IgD-negative memory B cell (primary cell): ENCODE data around the gene ADAMTS17. TPM values are rescaled to one million over a fixed set of nuclear protein-coding genes. Genes with fewer than 3 reads are reported as not detected.

Experiments used
- H3K27ac Mint-ChIP-seq, 3 donors: one replicate each; pipeline ENCODE4 v1.8.0; 2020 to 2022; ENCODE audit warnings: mild to moderate bottlenecking in 3 of 3, mixed read lengths in 3 of 3, moderate library complexity in 1 of 3
- H3K27me3 Mint-ChIP-seq: one replicate; pipeline ENCODE4 v1.8.0; 2021; ENCODE audit warnings: mixed read lengths
- H3K36me3 Mint-ChIP-seq: one replicate; pipeline ENCODE4 v1.8.0; 2020; ENCODE audit warnings: mild to moderate bottlenecking, mixed read lengths
- H3K4me1 Mint-ChIP-seq, 3 donors: one replicate each; pipeline ENCODE4 v1.8.0; 2020 to 2022; ENCODE audit warnings: mixed read lengths in 3 of 3, mild to moderate bottlenecking in 1 of 3
- H3K4me3 Mint-ChIP-seq, 4 donors: one replicate each; pipeline ENCODE4 v1.8.0; 2020 to 2022; ENCODE audit warnings: mild to moderate bottlenecking in 4 of 4, mixed read lengths in 4 of 4, moderate library complexity in 3 of 4
- H3K9me3 Mint-ChIP-seq, 3 donors: one replicate each; pipeline ENCODE4 v1.8.0; 2020 to 2021; ENCODE audit warnings: mixed read lengths in 3 of 3, mild to moderate bottlenecking in 1 of 3
- polyA plus RNA-seq: library from polyadenylated mRNA; unstranded; fragments of 300-500 nt; fragmentation: Illumina TruSeq; gene quantifications from one replicate; pipeline ENCODE4 v1.2.3, GENCODE V29; 2021

ADAMTS17 gene
- polyA plus RNA-seq, 1 donor from 2014 or later = not detected

- no peak overlapping the region for H3K4me3 Mint-ChIP-seq
- no peaks in the 10 kb centered on the region for H3K36me3 Mint-ChIP-seq
- H3K9me3 Mint-ChIP-seq = peaks cover 4 to 9% (median 4%) of the 10 kb centered on the region in 3 donors
- peaks cover 6% of the 10 kb centered on the region for H3K27me3 Mint-ChIP-seq
- H3K4me1 Mint-ChIP-seq = no peaks in the 10 kb centered on the region
- no peak overlapping the region for H3K27ac Mint-ChIP-seq
Measured at GRCh38 chr15:100022391-100022790, 319.4 kb downstream of the ADAMTS17 start.

GRCh38 chr15:100021653-100022052 lies 320.1 kb downstream of the ADAMTS17 start:
- H3K36me3 Mint-ChIP-seq = no peaks in the 10 kb centered on the region
- H3K9me3 Mint-ChIP-seq = peaks cover 4 to 6% (median 5%) of the 10 kb centered on the region in 3 donors
- no peak overlapping the region for H3K27ac Mint-ChIP-seq
- H3K27me3 Mint-ChIP-seq = peaks cover 6% of the 10 kb centered on the region
- no peak overlapping the region for H3K4me3 Mint-ChIP-seq
- no peaks in the 10 kb centered on the region for H3K4me1 Mint-ChIP-seq

- peaks cover 4 to 6% (median 5%) of the 10 kb centered on the region in 3 donors for H3K9me3 Mint-ChIP-seq
- H3K27me3 Mint-ChIP-seq = peaks cover 6% of the 10 kb centered on the region
- no peak overlapping the region for H3K4me3 Mint-ChIP-seq
- no peak overlapping the region for H3K27ac Mint-ChIP-seq
- no peaks in the 10 kb centered on the region for H3K4me1 Mint-ChIP-seq
- no peaks in the 10 kb centered on the region for H3K36me3 Mint-ChIP-seq
Measured at GRCh38 chr15:100020614-100021013, 321.2 kb downstream of the ADAMTS17 start.

- H3K9me3 Mint-ChIP-seq = peaks cover 4 to 6% (median 5%) of the 10 kb centered on the region in 3 donors
- H3K4me3 Mint-ChIP-seq = no peak overlapping the region
- no peaks in the 10 kb centered on the region for H3K36me3 Mint-ChIP-seq
- peaks cover 6% of the 10 kb centered on the region for H3K27me3 Mint-ChIP-seq
- H3K27ac Mint-ChIP-seq = no peak overlapping the region
- no peaks in the 10 kb centered on the region for H3K4me1 Mint-ChIP-seq
Measured at GRCh38 chr15:100020189-100020588, 321.6 kb downstream of the ADAMTS17 start.

DNA sequence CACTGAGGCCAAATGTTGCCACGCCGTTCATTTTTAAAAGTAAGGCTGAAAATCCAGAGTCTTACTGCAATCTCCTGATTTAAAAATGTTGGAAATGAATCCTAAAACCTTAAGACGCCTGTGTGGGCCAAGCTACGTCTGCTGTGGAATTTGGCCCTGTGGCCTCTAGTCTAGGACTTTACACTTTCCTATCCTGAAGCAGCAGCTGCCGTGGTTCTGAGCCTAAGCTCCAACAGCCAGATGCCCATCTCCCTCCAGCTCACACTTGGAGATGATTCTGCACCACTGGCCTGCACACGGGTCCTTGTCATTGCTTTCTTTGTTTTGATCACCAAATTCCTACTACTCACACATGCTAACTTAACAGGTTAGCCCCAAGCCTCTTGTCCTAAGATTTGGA lies 322.2 kb downstream of the ADAMTS17 start:
- Mint-ChIP-seq H3K4me1 (no peaks in the 10 kb centered on the region), H3K27me3 (peaks cover 6% of the 10 kb centered on the region)

GRCh38 chr15:100018191-100018590 lies 323.6 kb downstream of the ADAMTS17 start:
- Mint-ChIP-seq H3K27ac (no peak overlapping the region), H3K36me3 (no peaks in the 10 kb centered on the region), H3K4me1 (no peaks in the 10 kb centered on the region), H3K9me3 (peaks cover 3 to 8% (median 4%) of the 10 kb centered on the region in 3 donors), H3K27me3 (peaks cover 6% of the 10 kb centered on the region), H3K4me3 (no peak overlapping the region)

More for the DNA sequence above, 322.2 kb downstream of the ADAMTS17 start:
- no peaks in the 10 kb centered on the region for H3K36me3 Mint-ChIP-seq
- no peak overlapping the region for H3K4me3 Mint-ChIP-seq
- no peak overlapping the region for H3K27ac Mint-ChIP-seq
- H3K9me3 Mint-ChIP-seq = peaks cover 4 to 8% (median 6%) of the 10 kb centered on the region in 3 donors

GRCh38 chr15:100017140-100017539 lies 324.6 kb downstream of the ADAMTS17 start:
- no peak overlapping the region for H3K27ac Mint-ChIP-seq
- peaks cover 5% of the 10 kb centered on the region for H3K27me3 Mint-ChIP-seq
- H3K9me3 Mint-ChIP-seq = peaks cover 3 to 8% (median 4%) of the 10 kb centered on the region in 3 donors
- no peak overlapping the region for H3K4me3 Mint-ChIP-seq
- H3K36me3 Mint-ChIP-seq = no peaks in the 10 kb centered on the region
- no peaks in the 10 kb centered on the region for H3K4me1 Mint-ChIP-seq

DNA sequence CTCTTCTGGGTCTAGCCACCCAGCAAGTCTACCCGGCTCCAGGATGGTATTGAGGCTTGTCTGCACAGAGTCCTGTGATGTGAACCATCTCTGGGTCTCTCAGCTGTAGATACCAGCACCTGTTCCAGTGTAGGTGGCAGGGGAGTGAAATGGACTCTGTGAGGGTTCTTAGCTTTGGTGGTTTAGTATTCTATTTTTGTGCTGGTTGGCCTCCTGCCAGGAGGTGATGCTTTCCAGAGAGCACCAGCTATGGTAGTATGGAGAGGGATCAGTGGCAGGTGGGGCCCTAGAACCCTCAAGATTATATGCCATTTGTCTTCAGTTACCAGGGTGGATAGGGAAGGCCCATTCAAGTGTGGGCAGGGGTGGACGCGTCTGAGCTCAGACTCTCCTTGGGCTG lies 325.1 kb downstream of the ADAMTS17 start:
- peak overlapping the region in 1 of 4 donors; percentile 36 for H3K4me3 Mint-ChIP-seq
- peaks cover 3 to 11% (median 4%) of the 10 kb centered on the region in 3 donors for H3K9me3 Mint-ChIP-seq
- H3K4me1 Mint-ChIP-seq = no peaks in the 10 kb centered on the region
- H3K36me3 Mint-ChIP-seq = no peaks in the 10 kb centered on the region
- H3K27me3 Mint-ChIP-seq = peaks cover 2% of the 10 kb centered on the region
- H3K27ac Mint-ChIP-seq = no peak overlapping the region

DNA sequence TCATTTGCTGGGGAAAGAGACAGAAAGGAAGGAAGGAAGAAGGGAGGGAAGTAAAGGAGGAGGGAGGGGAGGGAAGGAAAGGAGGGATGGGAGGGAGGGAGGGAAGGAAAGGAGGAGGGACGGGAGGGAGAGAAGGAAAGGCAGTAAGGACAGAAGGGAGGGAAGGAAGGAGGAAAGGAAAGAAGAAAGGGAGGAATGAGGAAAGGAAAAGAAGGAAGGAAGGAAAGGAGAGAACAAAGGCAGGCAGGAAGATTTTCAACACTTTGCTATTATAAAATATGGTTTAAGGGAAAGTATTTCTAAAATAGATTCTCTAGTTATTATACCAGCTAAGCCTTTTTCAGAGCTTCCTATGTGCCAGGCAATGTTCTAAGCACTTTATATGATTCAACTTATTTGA lies 330.5 kb downstream of the ADAMTS17 start:
- no peaks in the 10 kb centered on the region for H3K4me1 Mint-ChIP-seq
- H3K27ac Mint-ChIP-seq = no peak overlapping the region
- H3K9me3 Mint-ChIP-seq = peaks cover 0 to 9% (median 4%) of the 10 kb centered on the region in 3 donors
- no peaks in the 10 kb centered on the region for H3K27me3 Mint-ChIP-seq
- H3K36me3 Mint-ChIP-seq = peaks cover 2% of the 10 kb centered on the region
- no peak overlapping the region for H3K4me3 Mint-ChIP-seq

- peaks cover 2% of the 10 kb centered on the region for H3K36me3 Mint-ChIP-seq
- H3K27me3 Mint-ChIP-seq = peaks cover 1% of the 10 kb centered on the region
- peaks cover 0 to 6% (median 6%) of the 10 kb centered on the region in 3 donors for H3K9me3 Mint-ChIP-seq
- no peak overlapping the region for H3K27ac Mint-ChIP-seq
- H3K4me1 Mint-ChIP-seq = no peaks in the 10 kb centered on the region
- H3K4me3 Mint-ChIP-seq = no peak overlapping the region
Measured at GRCh38 chr15:100009372-100009771, 332.4 kb downstream of the ADAMTS17 start.

- no peak overlapping the region for H3K27ac Mint-ChIP-seq
- H3K27me3 Mint-ChIP-seq = peaks cover 1% of the 10 kb centered on the region
- H3K4me3 Mint-ChIP-seq = no peak overlapping the region
- no peaks in the 10 kb centered on the region for H3K4me1 Mint-ChIP-seq
- H3K36me3 Mint-ChIP-seq = peaks cover 2% of the 10 kb centered on the region
- peaks cover 5 to 6% (median 6%) of the 10 kb centered on the region in 3 donors for H3K9me3 Mint-ChIP-seq
Measured at GRCh38 chr15:100008258-100008657, 333.5 kb downstream of the ADAMTS17 start.

- Mint-ChIP-seq H3K4me1 (no peaks in the 10 kb centered on the region), H3K9me3 (peaks cover 5 to 6% (median 6%) of the 10 kb centered on the region in 3 donors), H3K36me3 (peaks cover 2% of the 10 kb centered on the region), H3K27me3 (peaks cover 1% of the 10 kb centered on the region), H3K27ac (no peak overlapping the region), H3K4me3 (peak overlapping the region in 1 of 4 donors; percentile 22)
Measured at GRCh38 chr15:100007609-100008008, 334.2 kb downstream of the ADAMTS17 start.

- no peaks in the 10 kb centered on the region for H3K4me1 Mint-ChIP-seq
- H3K36me3 Mint-ChIP-seq = peaks cover 2% of the 10 kb centered on the region
- no peak overlapping the region for H3K4me3 Mint-ChIP-seq
- H3K9me3 Mint-ChIP-seq = peaks cover under 1 to 6% (median 5%) of the 10 kb centered on the region in 3 donors
- peaks cover 1% of the 10 kb centered on the region for H3K27me3 Mint-ChIP-seq
- H3K27ac Mint-ChIP-seq = no peak overlapping the region
Measured at GRCh38 chr15:100005715-100006114, 336.1 kb downstream of the ADAMTS17 start.

DNA sequence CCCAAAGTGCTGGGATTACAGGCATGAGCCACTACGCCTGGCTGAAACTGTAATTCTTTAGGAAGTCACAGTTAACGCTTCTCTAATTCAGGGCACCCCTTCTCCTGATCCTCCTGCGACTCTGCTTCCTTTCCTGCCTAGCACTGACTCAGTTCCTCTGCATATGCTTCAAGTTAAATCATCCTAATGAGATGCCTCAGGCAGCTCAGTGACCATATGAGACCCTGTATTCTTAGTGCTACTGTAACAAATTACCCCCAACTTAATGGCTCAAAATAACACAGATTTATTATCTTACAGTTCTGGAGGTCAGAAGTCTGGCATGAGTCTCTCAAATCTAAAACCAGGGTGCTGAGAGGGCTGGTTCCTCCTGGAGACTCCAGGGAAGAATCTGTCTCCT lies 336.8 kb downstream of the ADAMTS17 start:
- no peaks in the 10 kb centered on the region for H3K4me1 Mint-ChIP-seq
- peaks cover 2% of the 10 kb centered on the region for H3K36me3 Mint-ChIP-seq
- no peak overlapping the region for H3K4me3 Mint-ChIP-seq
- H3K27ac Mint-ChIP-seq = no peak overlapping the region
- H3K9me3 Mint-ChIP-seq = peaks cover 0 to 5% (median 5%) of the 10 kb centered on the region in 3 donors
- H3K27me3 Mint-ChIP-seq = peaks cover 1% of the 10 kb centered on the region

GRCh38 chr15:100002787-100003536 lies 338.8 kb downstream of the ADAMTS17 start:
- peaks cover 4% of the 10 kb centered on the region for H3K27me3 Mint-ChIP-seq
- no peak overlapping the region for H3K4me3 Mint-ChIP-seq
- H3K27ac Mint-ChIP-seq = no peak overlapping the region
- H3K9me3 Mint-ChIP-seq = peaks cover 0 to 5% (median 2%) of the 10 kb centered on the region in 3 donors
- H3K4me1 Mint-ChIP-seq = peaks cover 0 to 1% (median 0%) of the 10 kb centered on the region in 3 donors
- H3K36me3 Mint-ChIP-seq = peaks cover 2% of the 10 kb centered on the region
